ENCODE data around the gene PABPC1L2A.
"Not testable (repeated sequence)": the region's sequence is repeated elsewhere in the genome, so short reads cannot be mapped to it uniquely, and the experiment has no call there.

PABPC1L2A gene

DNA sequence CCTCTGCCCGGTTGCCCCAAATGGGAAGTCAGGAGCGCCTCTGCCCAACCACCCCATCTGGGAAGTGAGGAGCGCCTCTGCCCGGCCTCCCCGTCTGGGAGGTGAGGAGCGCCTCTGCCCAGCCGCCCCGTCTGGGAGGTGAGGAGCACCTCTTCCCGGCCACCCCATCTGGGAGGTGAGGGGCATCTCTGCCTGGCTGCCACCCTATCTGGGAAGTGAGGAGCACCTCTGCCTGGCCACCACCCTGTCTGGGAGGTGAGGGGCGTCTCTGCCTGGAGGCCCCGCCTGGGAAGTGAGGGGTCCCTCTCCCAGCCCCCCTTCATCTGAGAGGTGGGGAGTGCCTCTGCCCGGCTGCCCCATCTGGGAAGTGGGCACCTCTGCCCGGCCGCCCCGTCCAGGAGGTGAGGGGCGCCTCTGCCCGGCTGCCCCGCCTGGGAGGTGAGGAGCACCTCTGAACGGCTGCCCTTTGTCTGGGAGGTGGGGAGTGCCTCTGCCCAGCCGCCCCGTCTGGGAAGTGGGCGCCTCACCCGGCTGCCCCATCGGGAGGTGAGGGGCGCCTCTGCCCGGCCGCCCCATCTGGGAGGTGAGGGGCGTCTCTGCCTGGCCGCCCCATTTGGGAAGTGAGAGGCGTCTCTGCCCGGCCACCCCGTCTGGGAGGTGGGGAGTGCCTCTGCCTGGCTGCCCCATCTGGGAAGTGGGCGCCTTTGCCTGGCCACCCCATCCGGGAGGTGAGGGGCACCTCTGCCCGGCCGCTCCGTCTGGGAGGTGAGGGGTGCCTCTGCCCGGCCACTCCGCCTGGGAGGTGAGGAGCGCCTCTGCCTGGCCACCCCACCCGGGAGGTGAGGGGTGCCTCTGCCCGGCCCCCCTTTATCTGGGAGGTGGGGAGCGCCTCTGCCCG, 10.6 kb downstream of the PABPC1L2A start:
- TF ChIP-seq CTCF (IDR thresholded peaks at IDR 0.05; ENCODE audit: low read depth, low read length): no peak

GRCh38 chrX:73067761-73068466, 11.4 kb downstream of the PABPC1L2A start:
- DNase-seq (ENCODE audit: extremely low read depth, low read depth): not testable (repeated sequence)

More for the DNA sequence above, 10.6 kb downstream of the PABPC1L2A start:
- DNase-seq (ENCODE audit: extremely low read depth, low read depth): no peak

- no peak for TF ChIP-seq CTCF (IDR thresholded peaks at IDR 0.05; ENCODE audit: low read depth, low read length)
- no peak for DNase-seq (ENCODE audit: extremely low read depth, low read depth)
These were observed 50.4 kb downstream of the PABPC1L2A start for GRCh38 chrX:73028876-73029275.

All from AG09319 (cell line).